Stimulated activated CD8-positive, alpha-beta memory T cell treated with anti-CD3 and anti-CD28 coated beads, Interleukin-4, amount 100 ng/mL, for 24 hours (primary cell): Measurements from ENCODE around the gene A3GALT2.

Source experiments
- DNase-seq: peaks from one replicate; pipeline ENCODE4 v3.0.0-alpha.2; 2020; ENCODE audit warnings: low read depth

The A3GALT2 gene

GRCh38 chr1:33272509-33272908, 48.4 kb downstream of the A3GALT2 start:
- DNase-seq, result no peak

GRCh38 chr1:33271666-33272505, 49.0 kb downstream of the A3GALT2 start:
- DNase-seq, result no peak

DNA sequence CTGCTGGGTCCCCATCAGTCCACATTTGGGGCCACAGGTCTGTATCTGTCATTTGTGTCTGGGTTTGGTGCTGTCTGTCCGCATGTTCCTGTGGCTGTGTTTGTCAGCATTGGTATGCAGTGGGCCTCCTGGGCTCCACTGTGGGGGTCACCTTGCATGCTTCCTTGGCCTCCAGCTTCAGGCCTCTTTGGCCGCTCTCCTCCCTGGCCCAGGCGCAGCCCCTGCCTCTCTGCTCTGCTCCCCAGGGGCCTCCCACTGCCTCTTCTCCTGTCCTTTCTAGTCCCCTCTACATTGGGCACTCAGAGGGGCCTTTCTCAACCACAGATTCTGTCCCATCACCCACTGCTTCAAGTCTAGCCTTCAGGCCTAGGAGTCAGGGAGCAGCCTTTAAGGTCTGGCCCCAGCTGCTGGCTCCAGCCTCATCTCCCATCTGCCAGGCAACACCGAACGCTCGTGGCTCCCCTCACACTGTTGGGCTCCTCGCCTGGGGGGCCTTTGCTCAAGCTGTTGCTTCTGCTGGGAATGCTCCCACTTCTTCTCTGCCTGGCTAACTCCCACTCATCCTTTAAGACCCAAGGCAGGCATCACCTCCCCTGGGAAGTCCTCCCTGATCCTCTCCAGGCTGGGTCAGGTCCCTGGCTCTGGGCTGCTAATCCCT, 50.0 kb downstream of the A3GALT2 start:
- no peak for DNase-seq

- no peak for DNase-seq
These were observed 50.5 kb downstream of the A3GALT2 start for GRCh38 chr1:33270379-33270778.

DNA sequence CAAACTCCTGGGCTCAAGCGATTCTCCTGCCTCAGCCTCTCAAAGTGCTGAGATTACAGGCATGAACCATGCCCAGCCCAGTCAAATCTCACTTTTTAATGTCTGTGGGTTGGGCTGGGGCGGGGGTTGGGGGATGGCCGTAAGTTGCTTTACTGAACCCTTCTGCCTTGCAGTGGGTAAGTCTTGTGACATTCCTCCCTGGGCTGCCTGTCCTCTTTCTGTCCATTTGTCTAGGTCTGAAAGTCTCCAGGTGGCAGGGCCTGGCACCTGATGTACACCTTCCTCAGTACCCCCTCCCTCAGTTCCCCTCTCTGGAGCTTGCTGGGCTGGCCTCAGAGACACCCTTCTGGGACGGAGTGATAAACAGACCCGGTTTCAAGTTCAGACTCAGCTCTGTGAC, 51.3 kb downstream of the A3GALT2 start:
- no peak for DNase-seq

GRCh38 chr1:33268927-33269610, 51.8 kb downstream of the A3GALT2 start:
- no peak for DNase-seq

DNA sequence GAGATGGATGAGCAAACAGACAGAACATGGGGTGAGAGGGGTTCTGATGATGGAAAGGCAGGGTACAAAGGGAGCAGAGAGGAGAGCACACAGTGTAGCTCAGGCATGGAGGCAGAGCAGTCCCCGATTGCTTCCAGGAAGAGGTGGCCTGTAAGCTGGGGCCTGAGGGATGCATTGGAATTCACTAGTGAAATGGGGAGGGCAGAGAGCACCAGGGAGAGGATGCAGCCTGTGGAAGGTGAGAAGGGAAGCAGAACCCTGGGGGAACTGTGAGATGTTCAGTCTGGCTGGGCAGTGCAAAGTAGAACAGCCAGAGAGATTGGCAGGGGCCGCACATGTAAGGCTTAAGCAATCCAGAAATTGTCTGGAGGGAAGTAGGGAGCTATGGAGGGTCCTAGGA, 52.4 kb downstream of the A3GALT2 start:
- DNase-seq, result no peak

DNA sequence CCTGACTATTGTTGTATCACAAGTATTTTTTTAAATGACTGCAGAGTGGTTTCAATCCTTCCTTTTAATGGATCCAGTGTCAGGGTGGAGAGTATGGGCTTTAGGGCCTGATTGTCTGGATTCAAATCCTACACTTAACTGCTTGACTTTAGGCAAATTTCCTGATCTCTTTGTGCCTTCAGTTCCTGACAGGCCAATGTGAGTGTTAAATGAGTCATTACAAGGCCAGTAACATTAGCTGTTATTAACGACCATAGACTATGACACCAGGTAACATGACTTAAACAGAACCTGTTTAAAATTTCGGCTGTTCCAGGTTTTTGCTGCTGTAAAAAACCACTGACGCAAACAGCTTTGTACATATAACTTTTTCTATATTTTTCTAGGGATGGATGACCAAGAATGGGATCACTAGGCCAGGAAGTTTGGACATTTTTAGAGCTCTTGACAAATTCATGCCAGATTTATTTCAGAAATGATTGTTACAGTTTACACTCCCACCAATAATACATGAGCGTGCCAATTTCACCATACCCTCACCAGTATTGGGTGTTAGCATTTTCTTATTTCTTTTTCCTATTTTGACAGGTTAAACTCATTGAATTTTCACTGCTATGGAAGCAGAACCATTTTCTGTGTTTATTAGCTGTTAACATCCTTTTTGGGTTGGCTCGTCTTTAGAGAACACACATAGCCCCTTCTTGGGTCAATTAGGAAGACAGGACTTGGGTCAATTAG, 53.3 kb downstream of the A3GALT2 start:
- no peak for DNase-seq

- DNase-seq, result no peak
These were observed 54.1 kb downstream of the A3GALT2 start for GRCh38 chr1:33266766-33267165.

- DNase-seq, result no peak
These were observed 54.9 kb downstream of the A3GALT2 start for GRCh38 chr1:33265780-33266605.

GRCh38 chr1:33263890-33264504, 56.9 kb downstream of the A3GALT2 start:
- DNase-seq, result no peak

DNA sequence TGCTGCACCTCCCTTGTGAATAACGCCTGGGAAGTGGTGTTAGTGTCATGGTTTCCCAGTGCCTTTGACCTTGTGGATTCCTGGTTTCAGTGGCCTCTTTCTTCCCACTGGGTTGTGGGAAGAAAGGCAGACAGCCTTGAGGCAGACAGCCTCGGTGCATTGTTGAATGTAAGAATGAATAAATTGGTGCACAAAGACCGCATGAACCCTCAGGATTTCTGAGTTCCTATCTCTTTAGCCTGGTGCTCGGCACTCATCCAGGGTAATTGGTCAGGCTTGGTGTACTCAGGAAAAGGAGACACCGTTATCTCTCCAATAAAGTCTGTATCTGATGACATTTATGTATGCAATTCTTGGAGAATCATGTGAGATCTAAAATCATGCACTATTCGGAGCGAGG, 59.6 kb downstream of the A3GALT2 start:
- no peak for DNase-seq

DNA sequence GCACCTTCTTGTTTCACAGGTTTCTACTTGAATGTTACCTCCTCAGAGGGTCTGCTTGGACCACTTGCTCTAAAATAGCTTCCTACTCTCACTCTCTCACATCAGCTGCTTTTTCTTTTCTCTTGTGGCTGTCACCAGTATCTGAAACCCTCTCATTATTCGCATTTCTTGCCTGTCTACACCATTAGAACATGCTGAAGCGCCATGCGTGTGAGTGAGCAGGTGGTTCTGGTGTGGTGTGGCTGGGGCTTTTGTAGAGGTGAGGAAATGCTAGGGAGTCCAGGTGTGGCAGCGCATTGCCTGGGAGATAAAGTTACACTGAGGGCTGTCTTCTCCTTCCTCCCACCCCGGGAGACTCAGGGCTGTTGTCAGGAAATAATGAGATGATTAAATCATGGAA, 60.5 kb downstream of the A3GALT2 start:
- DNase-seq, result no peak

DNA sequence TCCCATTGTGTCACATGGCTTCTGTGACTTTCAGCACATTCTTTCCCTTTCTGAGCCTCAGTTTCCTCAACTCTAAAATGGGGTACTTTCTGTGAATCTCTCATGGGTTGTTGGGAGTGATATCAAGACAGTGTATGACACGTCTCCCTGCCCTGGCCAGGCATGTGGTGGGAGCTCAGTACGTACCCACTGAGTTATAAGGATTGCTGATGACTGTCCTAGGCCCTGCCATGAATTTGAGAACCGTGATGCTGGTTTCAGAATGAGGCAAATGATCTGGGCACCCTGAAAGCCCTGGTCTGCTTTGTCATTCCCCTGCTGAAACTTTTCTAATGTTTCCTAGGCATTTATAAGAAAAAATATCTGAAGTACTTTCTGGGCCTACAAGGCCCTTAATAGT, 61.0 kb downstream of the A3GALT2 start:
- DNase-seq, result no peak

- no peak for DNase-seq
These were observed 62.1 kb downstream of the A3GALT2 start for GRCh38 chr1:33258788-33259274.

- no peak for DNase-seq
These were observed 62.9 kb downstream of the A3GALT2 start for GRCh38 chr1:33257772-33258712.

GRCh38 chr1:33257207-33257771, 63.6 kb downstream of the A3GALT2 start:
- DNase-seq, result no peak
